ENCODE results near the gene MCF2.

Gene MCF2

DNA sequence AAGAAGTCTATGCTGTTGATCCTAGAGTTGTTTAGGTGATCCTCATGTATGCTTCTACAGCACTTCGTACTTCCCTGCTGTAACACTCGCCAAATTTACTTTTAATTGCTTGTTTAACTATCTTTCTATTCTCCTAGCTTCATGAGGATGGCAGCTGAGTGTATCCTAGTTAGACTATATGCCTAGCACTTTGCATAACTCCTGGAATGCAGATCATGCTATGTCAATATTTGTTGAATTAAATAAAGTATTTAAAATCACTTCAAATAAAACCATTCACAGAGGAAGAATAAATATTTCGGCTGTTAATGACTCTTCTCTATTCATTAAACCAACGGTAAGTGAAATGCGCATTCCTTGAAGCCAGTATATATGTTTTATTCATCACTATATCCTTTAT, 122.4 kb downstream of the MCF2 start:
- DNase-seq (no peak), ATAC-seq (no peak)

DNA sequence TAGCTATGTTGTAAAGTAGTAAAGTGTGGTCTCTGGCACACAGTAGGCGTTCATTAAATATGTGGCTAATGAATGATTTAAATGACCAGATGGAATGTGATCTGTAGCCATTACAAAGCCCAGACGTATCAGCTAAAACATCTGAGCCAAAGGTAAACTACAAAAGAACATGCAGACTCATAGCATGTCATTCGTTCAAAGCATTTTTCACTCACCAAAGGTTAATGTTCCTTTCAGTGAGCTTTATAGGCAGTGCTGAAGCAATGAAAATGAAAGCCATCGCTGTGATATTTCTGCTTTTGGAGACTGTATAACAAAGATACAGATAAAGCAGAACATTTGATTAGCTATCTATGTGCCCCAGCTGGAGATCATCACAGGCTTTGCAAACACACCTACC, 126.9 kb downstream of the MCF2 start:
- ATAC-seq (no peak), DNase-seq (no peak)

DNA sequence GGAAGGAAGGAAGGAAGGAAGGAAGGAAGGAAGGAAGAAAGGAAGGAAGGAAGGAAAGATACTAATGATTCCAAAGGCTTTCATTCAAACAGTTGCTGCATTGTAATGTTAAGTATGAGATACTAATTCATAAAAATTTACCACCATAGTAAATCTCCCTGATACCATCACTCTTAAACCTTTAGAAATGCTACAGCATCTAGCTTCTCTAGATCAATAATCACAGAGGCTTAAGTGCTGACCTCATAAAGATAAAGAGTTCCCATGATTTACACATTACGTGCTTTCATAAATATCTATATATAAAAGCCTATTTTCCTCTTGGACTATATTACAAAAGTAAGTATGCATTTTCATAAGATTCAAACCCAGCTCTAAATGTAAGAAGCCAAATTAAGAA, 141.0 kb downstream of the MCF2 start:
- no peak for DNase-seq

GRCh38 chrX:139563251-139563650, 144.7 kb downstream of the MCF2 start:
- no peak for ATAC-seq
- no peak for DNase-seq

More for the DNA sequence above, 141.0 kb downstream of the MCF2 start:
- no peak for ATAC-seq

GRCh38 chrX:139560221-139560620, 147.7 kb downstream of the MCF2 start:
- no peak for DNase-seq

GRCh38 chrX:139559383-139560042, 148.5 kb downstream of the MCF2 start:
- DNase-seq (peak; percentile 6), ATAC-seq (no peak)

More at GRCh38 chrX:139560221-139560620, 147.7 kb downstream of the MCF2 start:
- ATAC-seq, result no peak

DNA sequence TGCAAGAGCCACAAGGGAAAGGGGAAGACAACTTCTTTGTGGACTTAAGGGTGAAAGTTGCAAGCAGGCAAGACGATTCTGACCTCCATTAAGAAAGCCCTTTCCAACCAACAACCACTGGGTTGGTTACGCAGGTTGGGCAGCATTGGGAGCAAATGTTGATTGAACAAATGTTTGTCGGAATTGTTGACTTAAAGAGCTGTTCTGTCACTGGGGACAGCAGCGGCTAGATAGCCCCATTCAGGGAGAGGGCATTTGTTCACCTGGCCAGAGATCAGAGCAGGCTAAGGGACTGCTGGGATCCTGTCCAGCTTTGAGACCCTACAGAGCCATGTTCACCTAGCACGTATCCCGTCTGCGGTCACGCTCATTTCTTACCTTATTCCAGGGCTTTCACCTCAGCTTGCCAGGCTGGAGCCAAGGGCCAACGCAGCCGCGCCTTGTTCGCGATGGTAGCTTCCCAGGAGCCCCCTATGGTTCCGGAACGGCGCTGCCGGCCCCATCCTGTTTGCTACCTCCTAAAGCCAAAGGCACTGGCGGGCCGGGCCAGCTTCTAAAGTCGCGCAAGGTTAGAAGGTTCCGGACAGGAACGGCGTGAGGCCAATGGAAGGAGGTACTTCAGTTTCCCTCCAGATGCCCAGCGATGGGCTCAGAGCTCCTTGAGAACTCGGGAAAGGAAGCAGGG, 152.8 kb downstream of the MCF2 start:
- no peak for DNase-seq
- ATAC-seq, result no peak

- DNase-seq (no peak), ATAC-seq (no peak)
Measured at GRCh38 chrX:139554376-139554775, 153.6 kb downstream of the MCF2 start.

DNA sequence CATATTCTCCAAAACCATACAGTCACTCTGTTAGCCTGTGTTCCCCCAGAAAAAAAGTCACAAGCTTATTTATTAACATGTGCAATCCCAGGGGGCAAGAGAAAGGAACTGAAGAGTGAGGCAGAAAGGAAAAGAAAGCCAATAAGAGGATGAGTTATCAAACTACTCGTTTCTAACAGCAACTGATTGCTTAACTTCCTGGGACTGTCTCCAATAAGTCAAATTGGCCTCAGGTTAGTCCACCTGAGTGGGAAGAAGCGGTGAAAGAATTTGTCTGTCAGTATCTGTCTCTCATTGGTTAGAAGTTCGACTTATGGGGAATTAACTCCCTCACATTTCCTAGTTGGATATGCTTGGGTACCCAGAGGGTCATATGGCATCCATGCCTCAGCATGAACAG, 163.4 kb downstream of the MCF2 start:
- ATAC-seq, result no peak
- no peak for DNase-seq

DNA sequence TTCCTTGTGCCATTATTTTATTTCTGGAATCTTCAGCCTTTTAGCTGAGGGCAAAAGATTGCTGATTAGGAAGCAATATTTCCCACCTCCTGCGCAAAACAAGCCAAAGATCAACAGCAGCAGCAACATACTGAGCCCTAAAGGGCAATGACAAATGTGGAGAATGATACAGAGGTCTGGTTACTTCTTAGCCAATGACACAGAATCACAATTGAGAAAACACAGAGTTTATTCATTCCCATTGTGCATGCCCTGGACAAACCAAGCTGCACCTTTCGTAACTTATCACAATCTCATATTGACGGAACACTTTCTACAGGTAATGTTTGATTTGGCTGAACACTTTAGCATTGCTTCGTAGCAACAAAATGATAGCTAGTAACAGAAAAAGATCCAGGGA, 164.0 kb downstream of the MCF2 start:
- no peak for DNase-seq
- ATAC-seq, result no peak

- ATAC-seq, result no peak
Measured at GRCh38 chrX:139542652-139543051, 165.3 kb downstream of the MCF2 start.

DNA sequence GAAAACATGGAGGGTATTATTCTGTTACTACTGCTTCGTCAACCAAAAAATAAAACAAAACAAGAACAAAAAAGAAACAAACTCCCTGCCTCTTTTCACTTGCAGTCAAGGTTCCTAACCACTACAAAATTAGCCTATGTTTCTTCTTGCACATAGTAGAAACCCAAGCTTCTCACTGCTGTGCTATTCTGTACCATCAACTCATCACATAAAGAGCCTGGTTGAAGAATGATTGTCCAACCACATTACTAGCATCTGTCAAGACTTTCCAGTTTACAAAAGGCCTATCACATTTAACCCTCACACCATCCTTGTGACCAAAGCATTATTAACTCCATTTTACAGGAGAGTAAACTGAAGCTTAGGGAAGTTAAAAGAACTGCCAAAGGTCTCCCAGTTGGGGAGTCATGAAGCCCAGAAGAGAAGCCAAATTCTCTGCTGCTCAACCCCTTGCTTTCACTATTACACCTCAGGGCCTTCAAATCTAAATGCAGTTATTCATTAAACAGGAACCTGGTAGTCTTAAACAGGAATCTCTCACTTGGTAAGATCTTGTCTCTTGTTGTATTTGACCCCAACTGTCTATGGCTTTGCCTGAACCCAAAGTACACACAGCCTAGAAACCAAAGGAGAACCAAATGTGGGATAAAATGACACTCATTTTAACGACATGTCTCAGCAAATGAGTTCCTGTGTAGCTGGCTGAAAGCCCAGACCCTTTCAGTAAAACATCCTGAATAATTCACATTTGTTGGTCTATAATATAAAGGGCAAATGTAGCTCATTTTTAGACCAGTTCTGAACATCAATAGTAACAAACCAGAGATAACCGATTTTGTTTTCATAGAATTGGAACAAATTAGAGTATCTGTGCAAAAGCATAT, 168.8 kb downstream of the MCF2 start:
- DNase-seq (no peak), ATAC-seq (no peak)

More at GRCh38 chrX:139542652-139543051, 165.3 kb downstream of the MCF2 start:
- no peak for DNase-seq

DNA sequence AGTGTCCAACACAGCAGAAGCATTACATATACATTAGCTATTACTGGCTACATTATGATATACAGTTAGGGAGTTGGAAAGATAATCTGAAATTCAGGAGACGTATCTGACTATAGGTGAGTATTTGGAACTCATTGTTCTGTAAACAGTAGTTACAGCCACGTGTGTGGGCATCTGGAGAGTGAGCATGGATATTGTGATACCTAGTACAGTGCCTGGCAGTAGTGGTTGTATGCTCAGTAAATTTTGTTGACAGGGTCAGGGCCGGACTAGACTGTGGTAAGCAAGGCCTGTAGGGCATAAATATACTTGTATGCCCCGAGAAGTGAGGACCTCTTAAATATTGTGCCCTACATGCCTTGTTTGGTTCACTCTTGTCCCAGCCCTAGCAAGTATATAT, 174.5 kb downstream of the MCF2 start:
- DNase-seq (no peak), ATAC-seq (no peak)

DNA sequence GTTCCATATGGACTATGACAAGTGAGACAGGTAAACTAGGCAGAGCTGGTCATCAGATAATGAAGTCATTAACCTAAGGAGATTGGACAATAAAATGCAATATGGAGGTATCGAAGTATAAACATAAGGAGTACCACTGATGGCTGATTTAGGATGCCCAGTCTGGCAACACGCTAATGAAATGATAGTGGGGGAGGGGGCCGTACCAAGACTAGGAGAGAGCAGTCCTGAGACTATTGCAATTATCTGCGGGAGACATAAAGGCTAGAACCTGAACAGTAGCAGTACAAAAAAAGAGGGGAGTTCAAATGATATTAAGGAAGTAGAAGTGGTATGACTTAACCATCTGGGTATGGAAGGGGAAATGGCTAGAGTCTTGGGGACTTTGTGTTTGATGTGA, 175.1 kb downstream of the MCF2 start:
- DNase-seq, result no peak
- no peak for ATAC-seq
